Neural crest cell (in vitro differentiated cells): Measurements from ENCODE around the gene TACC2. TPM values are rescaled to one million over a fixed set of nuclear protein-coding genes. Genes with fewer than 3 reads are reported as not detected.

Source experiments
- DNase-seq: peaks from one replicate; pipeline ENCODE4 v3.0.0; 2021; ENCODE audit warnings: low read depth, mixed read lengths, low spot score
- H3K27ac Mint-ChIP-seq: one replicate; pipeline ENCODE4 v1.8.0; 2021; ENCODE audit warnings: mild to moderate bottlenecking, mixed read lengths; ENCODE audit not compliant: unreplicated experiment
- H3K27me3 Mint-ChIP-seq: 2 replicates; pipeline ENCODE4 v1.8.0; 2021; ENCODE audit warnings: low read depth, mild to moderate bottlenecking, mixed read lengths
- H3K36me3 Mint-ChIP-seq: 2 replicates; pipeline ENCODE4 v1.8.0; 2021; ENCODE audit warnings: low read depth, mild to moderate bottlenecking, mixed read lengths
- H3K4me1 Mint-ChIP-seq: 2 replicates; pipeline ENCODE4 v1.8.0; 2021; ENCODE audit warnings: mixed read lengths
- H3K4me3 Mint-ChIP-seq: one replicate; pipeline ENCODE4 v1.8.0; 2021; ENCODE audit warnings: mild to moderate bottlenecking, mixed read lengths
- H3K9me3 Mint-ChIP-seq: 2 replicates; pipeline ENCODE4 v1.8.0; 2021; ENCODE audit warnings: mixed read lengths
- CTCF ChIP-seq: fragments of 200-600 bp; sonication (generic); conservative IDR thresholded peaks from 2 replicates; pipeline ENCODE4 v1.5.0; 2021; ENCODE audit warnings: antibody characterized with exemption, mild to moderate bottlenecking
- total RNA-seq: library from RNA; stranded (reverse); gene quantifications from 2 replicates; pipeline ENCODE4 v1.2.1, GENCODE V29; 2021

TACC2 gene
- total RNA-seq, 1 donor from 2014 or later: 48.2 TPM

- DNase-seq: no peak
- Mint-ChIP-seq H3K36me3 (peaks cover 25% of the 10 kb centered on the region), H3K9me3 (peaks cover 8% of the 10 kb centered on the region), H3K27ac (peak overlapping the region; percentile 12), H3K4me1 (peaks cover 21% of the 10 kb centered on the region), H3K4me3 (peak overlapping the region; percentile 77), H3K27me3 (no peaks in the 10 kb centered on the region)
- TF ChIP-seq CTCF: no peak
These were observed 13.5 kb upstream of the TACC2 start for GRCh38 chr10:121975295-121976086.

DNA sequence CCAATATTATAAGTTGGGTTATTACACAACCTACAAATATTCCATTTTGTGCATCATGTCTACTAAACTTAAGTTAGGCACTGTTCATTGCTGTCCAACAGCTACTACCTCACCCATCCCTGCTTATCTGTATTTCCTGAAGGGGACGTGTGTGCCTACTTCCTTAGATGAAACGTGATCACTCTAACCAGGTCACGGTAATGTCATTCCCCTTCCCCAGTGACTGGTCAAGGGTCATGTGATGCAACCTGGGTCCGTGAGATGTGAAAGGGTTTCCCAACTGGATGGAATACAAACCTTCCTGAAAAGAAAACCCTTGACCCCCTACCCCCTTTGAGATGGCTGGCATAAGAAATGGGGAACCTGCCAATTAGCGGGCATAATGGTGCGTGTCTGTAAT lies 12.4 kb upstream of the TACC2 start:
- Mint-ChIP-seq H3K4me3 (peak overlapping the region; percentile 77), H3K9me3 (peaks cover 14% of the 10 kb centered on the region), H3K36me3 (peaks cover 18% of the 10 kb centered on the region), H3K27ac (no peak overlapping the region), H3K27me3 (no peaks in the 10 kb centered on the region), H3K4me1 (peaks cover 18% of the 10 kb centered on the region)
- no peak for TF ChIP-seq CTCF
- DNase-seq: no peak

- Mint-ChIP-seq H3K9me3 (peaks cover 18% of the 10 kb centered on the region), H3K4me3 (no peak overlapping the region), H3K27ac (no peak overlapping the region), H3K4me1 (peaks cover 6% of the 10 kb centered on the region), H3K36me3 (peaks cover 16% of the 10 kb centered on the region), H3K27me3 (no peaks in the 10 kb centered on the region)
- no peak for TF ChIP-seq CTCF
- DNase-seq: no peak
These were observed 10.5 kb upstream of the TACC2 start for GRCh38 chr10:121978511-121978910.

DNA sequence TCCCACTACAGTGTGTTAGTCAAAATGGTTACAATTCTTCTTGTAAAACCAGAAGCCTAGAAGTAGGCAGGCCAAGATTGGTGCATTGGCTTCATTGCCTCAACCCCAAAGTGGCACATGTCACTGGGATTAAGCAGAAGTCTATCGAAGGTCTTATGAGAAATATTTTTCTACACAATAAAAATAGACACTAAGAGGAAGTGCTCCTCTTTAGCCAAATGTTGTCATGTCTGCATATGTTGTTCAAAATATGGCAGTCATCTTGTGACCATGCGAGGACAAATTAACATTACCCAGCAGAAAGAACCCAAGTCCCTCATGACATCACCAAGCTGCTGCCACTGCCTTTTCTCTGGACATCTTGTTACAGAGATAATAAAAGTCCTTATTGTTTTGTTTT lies 7.6 kb upstream of the TACC2 start:
- TF ChIP-seq CTCF: no peak
- Mint-ChIP-seq H3K9me3 (peaks cover 23% of the 10 kb centered on the region), H3K27me3 (no peaks in the 10 kb centered on the region)

GRCh38 chr10:121983852-121984251 lies 5.1 kb upstream of the TACC2 start:
- Mint-ChIP-seq H3K4me1 (no peaks in the 10 kb centered on the region), H3K36me3 (peaks cover 8% of the 10 kb centered on the region), H3K27ac (no peak overlapping the region), H3K4me3 (no peak overlapping the region), H3K9me3 (peaks cover 19% of the 10 kb centered on the region), H3K27me3 (no peaks in the 10 kb centered on the region)
- no peak for TF ChIP-seq CTCF
- no peak for DNase-seq

More for the DNA sequence above, 7.6 kb upstream of the TACC2 start:
- Mint-ChIP-seq H3K36me3 (peaks cover 19% of the 10 kb centered on the region), H3K4me3 (no peak overlapping the region), H3K4me1 (no peaks in the 10 kb centered on the region), H3K27ac (no peak overlapping the region)
- DNase-seq: no peak
